Karpas-422 (cell line): Measurements from ENCODE around the gene MAZ. TPM values are rescaled to one million over a fixed set of nuclear protein-coding genes. Genes with fewer than 3 reads are reported as not detected.
"Not testable (repeated sequence)": the region's sequence is repeated elsewhere in the genome, so short reads cannot be mapped to it uniquely, and the experiment has no call there.

Experiments
- DNase-seq: peaks from one replicate; pipeline ENCODE4 v3.0.0-alpha.2; 2015
- H2AFZ ChIP-seq: fragments of 200-600 bp; sonication (generic); 2 replicates; pipeline ENCODE4 v1.6.1; 2014; ENCODE audit warnings: antibody characterized with exemption, low read length, mixed read lengths
- H3K27ac ChIP-seq: fragments of 200-600 bp; sonication (generic); 2 replicates; pipeline ENCODE4 v1.5.1; 2014; ENCODE audit warnings: mild to moderate bottlenecking, low read length, moderate library complexity
- H3K27me3 ChIP-seq: fragments of 200-600 bp; sonication (generic); 2 replicates; pipeline ENCODE4 v1.6.1; 2014; ENCODE audit warnings: low read length, mixed read lengths
- H3K36me3 ChIP-seq: fragments of 200-600 bp; sonication (generic); 2 replicates; pipeline ENCODE4 v1.6.1; 2014; ENCODE audit warnings: low read length, mixed read lengths; ENCODE audit not compliant: insufficient read depth
- H3K4me1 ChIP-seq: fragments of 200-600 bp; sonication (generic); 2 replicates; pipeline ENCODE4 v1.6.1; 2014; ENCODE audit warnings: mild to moderate bottlenecking, low read length, mixed read lengths
- H3K4me2 ChIP-seq: fragments of 200-600 bp; sonication (generic); 2 replicates; pipeline ENCODE4 v1.6.1; 2014; ENCODE audit warnings: low read length, low read depth, mild to moderate bottlenecking; ENCODE audit not compliant: poor library complexity, severe bottlenecking
- H3K4me3 ChIP-seq: fragments of 200-600 bp; sonication (generic); 2 replicates; pipeline ENCODE4 v1.5.1; 2014; ENCODE audit warnings: mild to moderate bottlenecking, antibody characterized with exemption, low read length, mixed read lengths
- H3K79me2 ChIP-seq: fragments of 200-600 bp; sonication (generic); 2 replicates; pipeline ENCODE4 v1.6.1; 2014; ENCODE audit warnings: mild to moderate bottlenecking, low read length, mixed read lengths
- H3K9ac ChIP-seq: fragments of 200-600 bp; sonication (generic); 2 replicates; pipeline ENCODE4 v1.6.0; 2014; ENCODE audit warnings: low read length
- H3K9me2 ChIP-seq: fragments of 200-600 bp; sonication (generic), shearing (Covaris generic); replicated peaks from 2 replicates; pipeline ENCODE4 v1.6.0; 2014; ENCODE audit warnings: mild to moderate bottlenecking, low read length, moderate library complexity; ENCODE audit not compliant: insufficient read depth
- H3K9me3 ChIP-seq: fragments of 300-700, 200-600 bp; sonication (generic); 2 replicates; pipeline ENCODE4 v1.6.1; 2014; ENCODE audit warnings: low read length, mixed read lengths
- H4K20me1 ChIP-seq: fragments of 200-600 bp; sonication (generic); 2 replicates; pipeline ENCODE4 v1.6.1; 2014; ENCODE audit warnings: mild to moderate bottlenecking, antibody characterized with exemption, low read length, low read depth; ENCODE audit not compliant: insufficient read depth
- total RNA-seq: library from RNA; depleted of rRNA; stranded (reverse); fragments of >200 nt; shearing (Covaris generic); gene quantifications from 2 replicates; pipeline ENCODE4 v1.2.3, GENCODE V29; 2014; ENCODE audit warnings: low replicate concordance; rRNA removed

The MAZ gene
- total RNA-seq, result 118 and 320 TPM in 2 replicates

DNA sequence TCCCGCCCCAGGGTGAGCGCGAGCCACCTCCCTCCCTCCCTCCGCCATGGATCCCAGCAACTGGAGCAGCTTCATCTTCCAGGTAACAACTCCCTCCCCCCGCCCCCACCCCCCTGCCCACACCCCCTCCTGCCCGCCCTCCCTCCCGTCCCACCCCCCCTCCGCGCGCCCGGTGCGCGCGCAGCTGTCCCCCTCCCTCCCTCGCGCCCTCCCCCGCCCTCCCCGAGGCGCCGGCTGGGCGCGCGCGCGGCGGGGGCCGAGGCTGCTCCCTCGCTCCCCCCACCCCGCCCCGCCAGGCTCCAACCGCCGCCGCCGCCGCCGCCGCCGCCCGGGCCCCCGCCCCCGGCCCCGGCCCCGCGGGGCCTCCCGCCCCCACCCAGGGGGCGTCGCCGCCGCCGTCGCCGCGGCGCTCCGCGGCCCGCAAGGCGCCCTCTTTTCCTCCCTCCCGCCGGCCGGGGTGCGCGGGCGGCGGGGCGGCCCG lies at the start of gene MAZ:
MAZ (plus strand) TSS at position 431 of the 481 bp plus-strand sequence. CDS start 173 bp downstream, outside the sequence.
- DNase-seq, result no peak
- Histone ChIP-seq H4K20me1 (peaks cover 20% of the 10 kb centered on the region), H3K27ac (peak within 1 kb of the TSS; percentile 91), H3K4me1 (peaks cover 69% of the 10 kb centered on the region), H3K79me2 (peaks cover 25% of the 10 kb centered on the region), H3K9ac (peak within 1 kb of the TSS; percentile 96), H3K27me3 (no peaks in the 10 kb centered on the region), H3K4me3 (peak within 1 kb of the TSS; percentile 84), H3K9me2 (no peaks in the 10 kb centered on the region), H2AFZ (no peak within 1 kb of the TSS), H3K4me2 (peak within 1 kb of the TSS; percentile 95), H3K9me3 (no peaks in the 10 kb centered on the region), H3K36me3 (peaks cover 43% of the 10 kb centered on the region)

GRCh38 chr16:29756654-29757053 lies 49.7 kb upstream of the MAZ start:
- Histone ChIP-seq H3K36me3 (no peaks in the 10 kb centered on the region), H3K27ac (no peak overlapping the region), H2AFZ (no peak overlapping the region), H3K9ac (no peak overlapping the region), H3K9me2 (no peaks in the 10 kb centered on the region), H3K9me3 (no peaks in the 10 kb centered on the region), H4K20me1 (no peaks in the 10 kb centered on the region), H3K4me3 (no peak overlapping the region), H3K4me2 (no peak overlapping the region), H3K4me1 (peaks cover 2% of the 10 kb centered on the region; the same call in 1 of the 2 replicates), H3K27me3 (no peaks in the 10 kb centered on the region), H3K79me2 (no peaks in the 10 kb centered on the region)
- no peak for DNase-seq

DNA sequence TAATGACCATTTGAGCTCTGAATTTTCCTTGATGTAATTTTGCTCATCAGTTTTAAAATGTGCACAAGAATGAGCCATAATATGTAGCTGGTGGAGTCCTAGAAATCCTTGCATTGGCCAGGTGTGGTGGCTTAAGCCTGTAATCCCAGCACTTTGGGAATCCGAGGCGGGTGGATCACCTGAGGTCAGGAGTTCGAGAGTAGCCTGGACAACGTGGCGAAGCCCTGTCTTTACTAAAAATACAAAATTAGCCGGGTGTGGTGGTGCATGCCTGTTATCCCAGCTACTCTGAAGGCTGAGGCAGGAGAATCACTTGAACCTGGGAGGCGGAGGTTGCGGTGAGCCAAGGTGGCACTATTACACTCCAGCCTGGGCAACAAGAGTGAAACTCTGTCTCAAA lies 49.2 kb upstream of the MAZ start:
- H3K27me3 ChIP-seq, H3K9ac ChIP-seq, H3K79me2 ChIP-seq, H3K27ac ChIP-seq, H3K4me2 ChIP-seq, H3K4me3 ChIP-seq, H3K4me1 ChIP-seq, H3K9me2 ChIP-seq, H2AFZ ChIP-seq, H3K36me3 ChIP-seq, DNase-seq, H4K20me1 ChIP-seq, H3K9me3 ChIP-seq: not testable (repeated sequence)

DNA sequence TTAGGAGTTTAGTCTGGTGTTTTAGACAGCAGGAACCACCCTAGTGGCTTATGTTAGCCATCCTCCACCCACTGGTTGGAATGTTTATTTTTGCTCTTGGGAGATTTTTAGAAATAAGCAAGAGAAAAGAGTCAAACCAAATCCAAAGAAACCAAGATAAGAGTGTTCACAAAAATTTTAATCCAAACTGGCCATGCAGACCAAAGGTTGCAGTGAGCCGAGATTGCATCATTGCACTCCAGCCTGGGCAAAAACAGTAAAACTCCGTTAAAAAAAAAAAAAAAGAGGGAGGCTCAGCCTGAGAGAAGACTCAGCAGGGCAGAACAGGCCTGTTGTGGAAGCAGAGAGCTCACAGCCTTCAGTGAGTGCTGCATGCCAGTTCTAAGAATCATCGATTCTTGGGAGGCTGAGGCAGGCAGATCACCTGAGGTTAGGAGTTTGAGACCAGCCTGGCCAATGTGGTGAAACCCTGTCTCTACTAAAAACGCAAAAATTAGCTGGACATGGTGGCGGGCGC lies 48.3 kb upstream of the MAZ start:
- Histone ChIP-seq H4K20me1 (no peaks in the 10 kb centered on the region), H3K4me1 (peaks cover 2% of the 10 kb centered on the region; the same call in 1 of the 2 replicates), H3K4me2 (no peak overlapping the region), H3K4me3 (no peak overlapping the region), H3K27me3 (no peaks in the 10 kb centered on the region), H3K9ac (no peak overlapping the region), H3K27ac (no peak overlapping the region), H3K9me3 (no peaks in the 10 kb centered on the region), H3K79me2 (no peaks in the 10 kb centered on the region), H3K9me2 (no peaks in the 10 kb centered on the region), H2AFZ (no peak overlapping the region), H3K36me3 (no peaks in the 10 kb centered on the region)
- no peak for DNase-seq

DNA sequence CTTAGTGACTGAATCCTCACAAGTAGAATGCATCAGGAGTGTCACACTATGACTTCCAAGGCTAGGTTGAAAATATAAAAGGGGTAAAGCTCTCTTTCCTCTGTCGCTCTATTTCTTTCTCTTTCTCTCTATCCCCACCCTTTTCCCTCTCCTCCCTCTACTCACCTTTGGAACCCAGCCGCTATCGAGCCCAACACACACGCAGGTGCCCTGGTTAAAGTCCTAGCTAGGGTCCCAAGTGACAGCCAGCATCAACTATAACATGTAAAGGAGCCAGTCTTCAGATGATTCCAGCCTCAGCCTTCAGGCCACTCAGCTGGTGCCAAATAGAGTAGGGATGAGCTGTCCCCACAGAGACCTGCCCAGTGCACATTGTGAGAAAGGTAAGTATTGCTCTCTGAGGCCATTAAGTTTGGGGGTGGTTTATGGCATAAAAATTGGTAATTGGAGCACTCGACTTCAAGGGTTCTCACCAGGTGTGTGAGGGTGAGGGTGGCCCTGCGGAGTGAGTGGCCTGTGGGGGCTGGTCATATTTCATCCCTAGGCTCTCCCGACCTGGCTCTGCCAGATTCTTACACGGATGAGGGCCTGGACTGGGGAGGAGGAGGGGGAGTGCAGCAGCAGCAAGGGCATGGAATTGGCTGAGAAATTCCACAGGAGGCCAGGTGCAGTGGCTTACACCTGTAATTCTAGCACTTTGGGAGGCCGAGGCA lies 45.6 kb upstream of the MAZ start:
- Histone ChIP-seq H3K9me3 (no peaks in the 10 kb centered on the region), H3K27ac (no peak overlapping the region), H3K9ac (no peak overlapping the region), H3K79me2 (no peaks in the 10 kb centered on the region), H3K36me3 (no peaks in the 10 kb centered on the region), H2AFZ (no peak overlapping the region), H4K20me1 (no peaks in the 10 kb centered on the region), H3K9me2 (no peaks in the 10 kb centered on the region), H3K4me2 (no peak overlapping the region), H3K27me3 (no peaks in the 10 kb centered on the region), H3K4me1 (no peaks in the 10 kb centered on the region), H3K4me3 (no peak overlapping the region)
- DNase-seq, result no peak

DNA sequence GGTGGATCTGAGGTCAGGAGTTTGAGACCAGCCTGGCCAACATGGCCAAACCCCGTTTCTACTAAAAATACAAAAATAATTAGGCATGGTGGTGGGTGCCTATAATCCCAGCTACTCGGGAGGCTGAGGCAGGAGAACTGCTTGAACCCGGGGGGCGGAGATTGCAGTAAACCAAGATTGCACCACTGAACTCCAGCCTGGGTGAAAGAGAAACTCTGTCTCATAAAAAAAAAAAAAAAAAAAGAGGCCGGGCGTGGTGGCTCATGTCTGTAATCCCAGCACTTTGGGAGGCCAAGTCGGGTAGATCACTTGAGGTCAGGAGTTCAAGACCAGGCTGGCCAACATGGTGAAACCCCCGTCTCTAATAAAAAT lies 45.1 kb upstream of the MAZ start:
- not testable (repeated sequence) for H3K4me2 ChIP-seq, DNase-seq, H2AFZ ChIP-seq, H3K9me3 ChIP-seq, H3K79me2 ChIP-seq, H3K9me2 ChIP-seq, H3K4me1 ChIP-seq, H3K27ac ChIP-seq, H3K9ac ChIP-seq, H3K27me3 ChIP-seq, H3K4me3 ChIP-seq, H3K36me3 ChIP-seq, H4K20me1 ChIP-seq

DNA sequence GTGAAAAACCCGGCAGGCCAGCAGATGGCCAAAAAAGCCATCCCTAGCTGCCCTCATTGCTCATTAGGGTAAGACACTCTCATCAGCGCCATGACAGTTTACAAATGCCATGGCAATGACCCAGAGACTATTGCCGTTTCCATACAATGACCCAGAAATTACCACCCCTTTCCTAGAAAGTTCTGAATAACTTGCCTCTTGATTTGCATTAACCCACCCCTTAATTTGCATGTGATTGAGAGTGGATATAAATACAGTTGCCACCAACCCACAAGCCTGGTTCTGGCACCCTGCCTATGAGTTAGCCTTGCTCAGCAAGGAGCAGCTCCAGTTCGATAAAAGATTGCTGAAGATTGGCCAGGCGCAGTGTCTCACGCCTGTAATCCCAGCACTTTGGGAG lies 44.4 kb upstream of the MAZ start:
- Histone ChIP-seq H3K79me2 (no peaks in the 10 kb centered on the region), H3K4me1 (no peaks in the 10 kb centered on the region), H3K4me2 (no peak overlapping the region), H3K36me3 (no peaks in the 10 kb centered on the region), H3K9me2 (no peaks in the 10 kb centered on the region), H2AFZ (no peak overlapping the region), H3K4me3 (no peak overlapping the region), H3K9ac (no peak overlapping the region), H3K9me3 (no peaks in the 10 kb centered on the region), H3K27ac (no peak overlapping the region), H3K27me3 (no peaks in the 10 kb centered on the region), H4K20me1 (no peaks in the 10 kb centered on the region)
- DNase-seq, result peak; percentile 66

GRCh38 chr16:29763326-29763725 lies 43.0 kb upstream of the MAZ start:
- no peak for DNase-seq
- H3K4me3 ChIP-seq, result no peak overlapping the region

More at GRCh38 chr16:29763326-29763725, 43.0 kb upstream of the MAZ start:
- Histone ChIP-seq H2AFZ (no peak overlapping the region), H3K27me3 (no peaks in the 10 kb centered on the region), H3K79me2 (no peaks in the 10 kb centered on the region), H3K27ac (no peak overlapping the region), H3K9ac (no peak overlapping the region), H3K9me2 (no peaks in the 10 kb centered on the region), H3K4me1 (no peaks in the 10 kb centered on the region), H3K9me3 (no peaks in the 10 kb centered on the region), H3K36me3 (no peaks in the 10 kb centered on the region), H4K20me1 (no peaks in the 10 kb centered on the region), H3K4me2 (no peak overlapping the region)
